Left colon (tissue), 2 donors: ENCODE measurements around the gene KCTD5. TPM values are rescaled to one million over a fixed set of nuclear protein-coding genes. Genes with fewer than 3 reads are reported as not detected.

Experiments used
- ATAC-seq: fragments of 200-7000 bp; cut with Tn5 transposase; one replicate; pipeline ENCODE4 v1.9.1; 2020; ENCODE audit warnings: mild to moderate bottlenecking, moderate library complexity
- DNase-seq, 2 donors: peaks; one replicate each; pipeline ENCODE4 v3.0.0-alpha.2; 2020
- intact Hi-C, 2 donors: fragments of 100-400 bp; cut with DNase I in 1 of 2; cut with micrococcal nuclease in 1 of 2; formaldehyde crosslinking; loops; one replicate each; pipeline versions ENCODE4 v1.11.2 to v1.14.0; 2022; cut with DNase I, micrococcal nuclease
- total RNA-seq, 2 donors: library from RNA; stranded (reverse); fragmentation: NEBNext Ultra II Directional; extraction: Animal tissue kit (Norgen Biotek cat#: 25700); gene quantifications; one replicate each; pipeline ENCODE4 v1.2.1, GENCODE V29; 2021
- donor health status: DM: no; HTN: no; CAD: no.
- donor health status: DM: yes; HTN: yes; CAD: no.

The KCTD5 gene
- total RNA-seq, 2 donors from 2014 or later = 49.3 to 79.6 TPM

GRCh38 chr16:2740476-2740875, 58.2 kb downstream of the KCTD5 start:
- intact Hi-C loops = no loop called here
- ATAC-seq (no peak), DNase-seq (no peak)

GRCh38 chr16:2741168-2741567, 58.8 kb downstream of the KCTD5 start:
- DNase-seq = no peak
- ATAC-seq = no peak
- intact Hi-C loops = no loop called here

GRCh38 chr16:2742323-2743006, 60.1 kb downstream of the KCTD5 start:
- DNase-seq = no peak
- ATAC-seq = no peak
- intact Hi-C loops = no loop called here

GRCh38 chr16:2743007-2743810, 60.9 kb downstream of the KCTD5 start:
- intact Hi-C loops = no loop called here
- ATAC-seq (no peak), DNase-seq (no peak)

GRCh38 chr16:2744711-2745110, 62.4 kb downstream of the KCTD5 start:
- DNase-seq = no peak
- intact Hi-C loops = no loop called here
- no peak for ATAC-seq

- no peak for ATAC-seq
- no peak for DNase-seq
- intact Hi-C loops = no loop called here
Measured at GRCh38 chr16:2745116-2745890, 63.0 kb downstream of the KCTD5 start.

GRCh38 chr16:2745961-2746360, 63.6 kb downstream of the KCTD5 start:
- intact Hi-C loops = no loop called here
- DNase-seq (no peak), ATAC-seq (no peak)

- no peak for DNase-seq
- intact Hi-C loops = no loop called here
- ATAC-seq = no peak
Measured at GRCh38 chr16:2748757-2749455, 66.6 kb downstream of the KCTD5 start.

GRCh38 chr16:2749476-2749875, 67.2 kb downstream of the KCTD5 start:
- intact Hi-C loops = no loop called here
- DNase-seq (no peak), ATAC-seq (no peak)

- no peak for DNase-seq
- intact Hi-C loops = no loop called here
- no peak for ATAC-seq
Measured at GRCh38 chr16:2749936-2750335, 67.6 kb downstream of the KCTD5 start.

GRCh38 chr16:2751577-2752034, 69.3 kb downstream of the KCTD5 start:
- peak in 1 of 2 donors; percentile 40 for DNase-seq
- intact Hi-C loops = no loop called here
- ATAC-seq = no peak

GRCh38 chr16:2752035-2752849, 69.9 kb downstream of the KCTD5 start, which contains the start of gene SRRM2:
Gene SRRM2, plus strand, starts transcription at chr16:2752638. Its CDS starts 3,727 bp downstream, at chr16:2756365.
- peak; percentile 90 for ATAC-seq
- DNase-seq = peak; percentile 94 to 97
- intact Hi-C loops = no loop called here

- intact Hi-C loops = no loop called here
- DNase-seq = peak; percentile 81 to 87
- ATAC-seq = peak; percentile 80
Measured at GRCh38 chr16:2752850-2753732, 70.8 kb downstream of the KCTD5 start.

- DNase-seq (no peak), ATAC-seq (no peak)
- intact Hi-C loops = no loop called here
Measured at GRCh38 chr16:2753733-2754020, 71.4 kb downstream of the KCTD5 start.

GRCh38 chr16:2755158-2755557, 72.8 kb downstream of the KCTD5 start:
- DNase-seq (no peak), ATAC-seq (no peak)
- intact Hi-C loops = no loop called here

GRCh38 chr16:2756288-2757015, 74.1 kb downstream of the KCTD5 start:
- no peak for DNase-seq
- no peak for ATAC-seq
- intact Hi-C loops = no loop called here

GRCh38 chr16:2757344-2757743, 75.0 kb downstream of the KCTD5 start:
- DNase-seq (no peak), ATAC-seq (no peak)
- intact Hi-C loops = no loop called here
